Panc1 (cell line): Measurements from ENCODE around the gene HESX1. TPM values are rescaled to one million over a fixed set of nuclear protein-coding genes. Genes with fewer than 3 reads are reported as not detected.

ENCODE experiments used
- ATAC-seq: fragments of 200-7000 bp; cut with Tn5 transposase; 2 replicates; pipeline ENCODE4 v1.9.1; 2020; ENCODE audit warnings: mild to moderate bottlenecking, moderate library complexity
- Bru-seq: library from RNA; stranded (reverse); fragments of 400-500 nt; gene quantifications from one replicate; lab custom pipeline; 2021; lab: Mats Ljungman, UMichigan
- BruChase-seq, 2 experiments: library from RNA; stranded (reverse); fragments of 400-500 nt; gene quantifications; one replicate each; lab custom pipeline; 2021; lab: Mats Ljungman, UMichigan
- BruUV-seq: library from RNA; stranded (reverse); fragments of 400-500 nt; replicated peaks from 2 replicates; lab custom pipeline; 2021; lab: Mats Ljungman, UMichigan
- CTCF ChIA-PET: fragments of 300-600 bp; sonication (Branson Sonifier 250); formaldehyde crosslinking; loops from one replicate; lab custom pipeline; 2022; ENCODE audit warnings: antibody characterized with exemption; lab: Charles Lee
- POLR2A ChIA-PET: fragments of 300-600 bp; sonication (Branson Sonifier 250); formaldehyde crosslinking; loops from one replicate; lab custom pipeline; 2022; ENCODE audit warnings: antibody characterized with exemption; lab: Charles Lee
- DNase-seq: peaks from one replicate; pipeline ENCODE4 v3.0.0-alpha.2; 2010; ENCODE audit warnings: low read depth, low spot score
- H3K27ac ChIP-seq: 2 replicates; pipeline ENCODE4 v1.5.1; 2011; ENCODE audit warnings: mild to moderate bottlenecking, low read length, inconsistent platforms
- H3K27me3 ChIP-seq: fragments of 200-500 bp; sonication (Bioruptor generic); 2 replicates; pipeline ENCODE4 v1.6.0; 2014; ENCODE audit warnings: low read length, inconsistent platforms; ENCODE audit not compliant: control insufficient read depth, insufficient read depth
- H3K36me3 ChIP-seq: fragments of 200-500 bp; sonication (Bioruptor generic); 2 replicates; pipeline ENCODE4 v1.5.1; 2014; ENCODE audit warnings: inconsistent platforms, mild to moderate bottlenecking, low read length, moderate library complexity; ENCODE audit not compliant: control insufficient read depth, insufficient read depth
- H3K4me1 ChIP-seq: 2 replicates; pipeline ENCODE4 v1.5.1; 2011; ENCODE audit warnings: inconsistent platforms, mild to moderate bottlenecking, low read length, moderate library complexity; ENCODE audit not compliant: control insufficient read depth, insufficient read depth
- H3K4me3 ChIP-seq, 2 experiments: 2 replicates each; pipeline ENCODE4 v1.5.1; 2011 to 2012; ENCODE audit warnings: low read depth in 2 of 2, low read length in 2 of 2, mild to moderate bottlenecking in 2 of 2, inconsistent platforms in 1 of 2, moderate library complexity in 1 of 2
- H3K9me3 ChIP-seq: fragments of 200-500 bp; sonication (Bioruptor generic); 2 replicates; pipeline ENCODE4 v1.5.1; 2014; ENCODE audit warnings: low read depth, mild to moderate bottlenecking, inconsistent platforms, low read length, moderate library complexity; ENCODE audit not compliant: control insufficient read depth, insufficient read depth
- POLR2AphosphoS5 ChIP-seq: IDR thresholded peaks from 2 replicates; pipeline ENCODE4 v1.6.1; 2012; ENCODE audit warnings: mild to moderate bottlenecking, low read depth, low read length, moderate library complexity
- REST ChIP-seq, 2 experiments: IDR thresholded peaks; 2 replicates each; pipeline ENCODE4 v1.6.1; 2011 to 2012; ENCODE audit warnings: low read depth in 2 of 2, control low read depth in 1 of 2, low read length in 1 of 2, mild to moderate bottlenecking in 1 of 2, moderate library complexity in 1 of 2; ENCODE audit not compliant: insufficient read depth in 1 of 2
- SIN3A ChIP-seq: IDR thresholded peaks from 2 replicates; pipeline ENCODE4 v1.6.1; 2012; ENCODE audit warnings: low read depth, mild to moderate bottlenecking, low read length, moderate library complexity, borderline replicate concordance; ENCODE audit not compliant: insufficient read depth
- TCF7L2 ChIP-seq: IDR thresholded peaks from 2 replicates; pipeline ENCODE4 v1.6.1; 2011; ENCODE audit warnings: mild to moderate bottlenecking, low read depth, low read length, inconsistent platforms
- in situ Hi-C: cut with HindIII; loops from 2 replicates; pipeline ENCODE4 v1.10.0; 2016; ENCODE audit warnings: low sequenced_read_pairs, low pct_unique_long_range_greater_than_20kb
- intact Hi-C: fragments of 100-400 bp; cut with micrococcal nuclease; formaldehyde crosslinking; loops from one replicate; pipeline ENCODE4 v1.10.0; 2022; ENCODE audit not compliant: unreplicated experiment
- long read RNA-seq: library from polyadenylated mRNA; unstranded; transcript quantifications from one replicate; pipeline ENCODE4 v2.0.0, GENCODE V29; 2021; ENCODE audit not compliant: unreplicated experiment
- polyA plus RNA-seq: library from polyadenylated mRNA; unstranded; fragments of >200 nt; gene quantifications from one replicate; pipeline ENCODE4 v1.2.1, GENCODE V29; 2012; ENCODE audit warnings: missing spikeins; ENCODE audit not compliant: insufficient read length
- total RNA-seq: library from RNA; stranded (reverse); gene quantifications from one replicate; pipeline ENCODE4 v1.2.1, GENCODE V29; 2021; ENCODE audit not compliant: unreplicated experiment
- TF ChIP-seq, protein P1 (sequence below): fragments of 450-650 bp; IDR thresholded peaks from 2 replicates; pipeline ENCODE4 v1.5.1; 2017; ENCODE audit warnings: mild to moderate bottlenecking

Gene HESX1
- 1.1 TPM for total RNA-seq
- polyA plus RNA-seq = 0.51 TPM
- Bru-seq, nascent RNA = percentile 45 among the genes with signal in this experiment
- percentile 47 among the genes with signal in this experiment for BruChase-seq, experiment 1, labeled RNA remaining after a 2-hour chase
- BruChase-seq, experiment 2, labeled RNA remaining after a 6-hour chase = percentile 48 among the genes with signal in this experiment
- long read RNA-seq, partial matches to known transcripts = 0 of 3 reads
- long read RNA-seq, other reads (novel, unspliced or antisense) = 3 of 3 reads

GRCh38 chr3:57199895-57200297 is at the start of gene HESX1:
Gene HESX1 (minus strand): TSS chr3:57199978. CDS start chr3:57199918, 60 bp downstream.
- H3K9me3 ChIP-seq = no peaks in the 10 kb centered on the region
- H3K27me3 ChIP-seq = no peaks in the 10 kb centered on the region
- H3K27ac ChIP-seq = no peak within 1 kb of the TSS
- CTCF ChIA-PET = interaction anchor here (0.7 kb wide), 1 partner anchor 83 kb away, joined by 5 read pairs; no protein-coding TSS in a partner anchor
- BruUV-seq = no TSS peak
- POLR2A ChIA-PET = no interaction called here
- intact Hi-C loops (no loop called here), in situ Hi-C loops (no loop called here)
- DNase-seq = no peak
- TF ChIP-seq TCF7L2 = no peak
- TF ChIP-seq, protein P1, sequence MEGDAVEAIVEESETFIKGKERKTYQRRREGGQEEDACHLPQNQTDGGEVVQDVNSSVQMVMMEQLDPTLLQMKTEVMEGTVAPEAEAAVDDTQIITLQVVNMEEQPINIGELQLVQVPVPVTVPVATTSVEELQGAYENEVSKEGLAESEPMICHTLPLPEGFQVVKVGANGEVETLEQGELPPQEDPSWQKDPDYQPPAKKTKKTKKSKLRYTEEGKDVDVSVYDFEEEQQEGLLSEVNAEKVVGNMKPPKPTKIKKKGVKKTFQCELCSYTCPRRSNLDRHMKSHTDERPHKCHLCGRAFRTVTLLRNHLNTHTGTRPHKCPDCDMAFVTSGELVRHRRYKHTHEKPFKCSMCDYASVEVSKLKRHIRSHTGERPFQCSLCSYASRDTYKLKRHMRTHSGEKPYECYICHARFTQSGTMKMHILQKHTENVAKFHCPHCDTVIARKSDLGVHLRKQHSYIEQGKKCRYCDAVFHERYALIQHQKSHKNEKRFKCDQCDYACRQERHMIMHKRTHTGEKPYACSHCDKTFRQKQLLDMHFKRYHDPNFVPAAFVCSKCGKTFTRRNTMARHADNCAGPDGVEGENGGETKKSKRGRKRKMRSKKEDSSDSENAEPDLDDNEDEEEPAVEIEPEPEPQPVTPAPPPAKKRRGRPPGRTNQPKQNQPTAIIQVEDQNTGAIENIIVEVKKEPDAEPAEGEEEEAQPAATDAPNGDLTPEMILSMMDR = no peak
- no peak for TF ChIP-seq POLR2AphosphoS5
- no peak for TF ChIP-seq REST (IDR thresholded peaks at IDR 0.05; ENCODE audit: insufficient read depth in 1 of 2, low read depth in 2 of 2, low read length in 1 of 2)
- TF ChIP-seq SIN3A = no peak
- no peak within 1 kb of the TSS for H3K4me3 ChIP-seq
- no peak for ATAC-seq
- H3K4me1 ChIP-seq = no peaks in the 10 kb centered on the region
- no peaks in the 10 kb centered on the region for H3K36me3 ChIP-seq

DNA sequence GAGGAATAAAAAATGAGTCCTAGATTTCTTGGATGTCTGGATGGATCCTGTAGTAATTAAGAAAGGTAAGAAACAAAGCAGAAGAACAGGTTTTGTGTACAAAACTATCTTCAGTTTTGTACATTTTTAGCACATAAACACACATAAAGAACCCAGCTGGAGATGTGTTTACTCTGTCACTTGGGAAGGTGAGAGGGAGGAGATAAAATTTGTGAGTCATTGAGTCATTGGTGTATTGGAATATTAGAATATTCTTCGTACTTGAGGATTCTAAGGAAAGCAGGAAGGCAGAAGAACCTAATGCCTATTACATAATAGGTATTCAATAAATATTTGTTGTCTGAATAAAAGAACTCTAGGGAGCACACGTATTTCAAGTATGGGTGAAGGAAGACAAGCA is 45.2 kb upstream of the HESX1 start:
- no peak overlapping the region for H3K27ac ChIP-seq
- ChIA-PET CTCF (no interaction called here), POLR2A (no interaction called here)
- BruUV-seq = no TSS peak
- TF ChIP-seq, protein P1 = no peak
- TF ChIP-seq POLR2AphosphoS5 (no peak), REST (IDR thresholded peaks at IDR 0.05; ENCODE audit: insufficient read depth in 1 of 2, low read depth in 2 of 2, low read length in 1 of 2) (no peak), SIN3A (no peak), TCF7L2 (no peak)
- DNase-seq = no peak
- H3K4me3 ChIP-seq = no peak overlapping the region
- peaks cover 26% of the 10 kb centered on the region for H3K36me3 ChIP-seq
- in situ Hi-C loops (no loop called here), intact Hi-C loops (no loop called here)
- no peaks in the 10 kb centered on the region for H3K27me3 ChIP-seq
- no peaks in the 10 kb centered on the region for H3K4me1 ChIP-seq
- no peaks in the 10 kb centered on the region for H3K9me3 ChIP-seq
- no peak for ATAC-seq
